Activated CD8-positive, alpha-beta T cell treated with anti-CD3 and anti-CD28 coated beads for 36 hours (primary cell): ENCODE results near the gene GET4. TPM values are rescaled to one million over a fixed set of nuclear protein-coding genes. Genes with fewer than 3 reads are reported as not detected.

Experiments used
- ATAC-seq: fragments of 200-7000 bp; cut with Tn5 transposase; one replicate; pipeline ENCODE4 v1.10.0; 2021; ENCODE audit warnings: mild to moderate bottlenecking, moderate library complexity
- CTCF ChIA-PET: fragments of 350-600 bp; sonication (Branson Sonifier 250); formaldehyde crosslinking; loops from one replicate; lab custom pipeline; 2021; ENCODE audit warnings: antibody characterized with exemption; lab: Charles Lee
- POLR2A ChIA-PET: fragments of 350-600 bp; sonication (Branson Sonifier 250); formaldehyde crosslinking; loops from one replicate; lab custom pipeline; 2021; ENCODE audit warnings: antibody characterized with exemption; lab: Charles Lee
- DNase-seq: peaks from one replicate; pipeline ENCODE4 v3.0.0-alpha.2; 2020
- H3K27ac Mint-ChIP-seq: one replicate; pipeline ENCODE4 v1.8.0; 2021; ENCODE audit warnings: mild to moderate bottlenecking, mixed read lengths
- H3K27me3 Mint-ChIP-seq: one replicate; pipeline ENCODE4 v1.8.0; 2021; ENCODE audit warnings: mixed read lengths
- H3K36me3 Mint-ChIP-seq: one replicate; pipeline ENCODE4 v1.8.0; 2021; ENCODE audit warnings: low read depth, mixed read lengths
- H3K4me1 Mint-ChIP-seq: one replicate; pipeline ENCODE4 v1.8.0; 2021; ENCODE audit warnings: low read depth, mixed read lengths
- H3K4me3 Mint-ChIP-seq: one replicate; pipeline ENCODE4 v1.8.0; 2021; ENCODE audit warnings: mild to moderate bottlenecking, moderate library complexity, mixed read lengths
- H3K9me3 Mint-ChIP-seq: one replicate; pipeline ENCODE4 v1.8.0; 2021; ENCODE audit warnings: mixed read lengths
- intact Hi-C: fragments of 100-400 bp; cut with micrococcal nuclease; formaldehyde crosslinking; loops from one replicate; pipeline ENCODE4 v1.10.0; 2022
- total RNA-seq, 2 experiments: library from RNA; stranded (reverse); gene quantifications; one replicate each; pipeline ENCODE4 v1.2.3, GENCODE V29; 2021
- TF ChIP-seq, protein P1 (sequence below): fragments of 200-600 bp; IDR thresholded peaks from one replicate; pipeline ENCODE4 v1.8.0; 2022; ENCODE audit warnings: antibody characterized with exemption, mild to moderate bottlenecking

Gene GET4
- total RNA-seq, 2 experiments from 2014 or later: 20.6 to 31.9 TPM

DNA sequence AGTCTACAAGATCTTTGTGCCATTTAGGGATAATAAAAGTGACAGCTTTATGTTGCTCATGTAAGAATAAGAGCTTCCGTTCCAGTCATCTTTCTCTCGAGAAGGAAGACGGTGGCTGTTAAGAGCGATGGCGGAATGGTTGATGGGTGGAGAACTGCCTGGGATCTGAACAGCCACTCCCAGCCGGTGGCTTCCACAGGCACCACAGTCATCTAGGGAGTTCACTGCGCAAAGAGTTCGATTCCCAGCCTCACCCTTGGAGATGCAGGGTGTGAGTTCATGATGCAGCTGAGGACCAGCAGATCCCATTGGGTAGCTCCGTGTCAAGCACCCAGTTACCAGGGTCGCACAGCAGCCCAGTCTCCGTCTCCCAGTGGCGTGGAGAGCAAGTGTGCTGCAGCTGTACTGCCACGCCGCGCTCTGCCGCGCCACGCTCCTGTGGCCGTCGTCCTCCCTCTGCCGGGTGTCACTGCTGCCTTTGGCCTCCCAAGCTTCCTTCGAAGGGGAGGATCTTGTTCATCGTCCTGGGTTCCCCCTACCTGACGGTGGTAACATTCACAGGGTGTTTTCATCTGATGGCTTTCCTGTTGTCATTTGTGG, 36.3 kb upstream of the GET4 start:
- peaks cover 27% of the 10 kb centered on the region for H3K36me3 Mint-ChIP-seq

DNA sequence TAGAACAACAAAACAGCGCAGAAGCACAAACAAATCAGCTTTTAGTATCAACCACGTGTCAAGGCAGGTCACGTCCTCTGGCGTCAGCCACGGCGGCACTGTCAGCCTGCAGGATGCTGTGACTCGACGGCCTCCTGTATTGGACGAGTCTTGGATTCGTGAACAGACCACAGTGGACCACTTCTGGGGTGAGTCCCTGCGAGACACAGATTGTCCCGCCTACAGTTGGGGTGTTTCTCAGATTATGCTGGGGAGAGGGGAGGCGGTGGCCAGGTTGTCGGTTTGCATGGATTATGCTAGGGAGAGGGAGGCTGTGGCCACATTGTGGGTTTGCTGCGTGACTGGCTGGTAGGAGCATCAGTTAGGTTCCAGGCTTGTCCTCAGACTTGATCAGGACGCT, 34.4 kb upstream of the GET4 start:
- intact Hi-C loops: no loop called here
- Mint-ChIP-seq H3K9me3 (no peaks in the 10 kb centered on the region), H3K27ac (no peak overlapping the region), H3K4me1 (no peaks in the 10 kb centered on the region), H3K36me3 (peaks cover 33% of the 10 kb centered on the region), H3K27me3 (no peaks in the 10 kb centered on the region), H3K4me3 (no peak overlapping the region)
- DNase-seq (no peak), ATAC-seq (no peak)
- CTCF ChIA-PET: interaction anchor here (1.8 kb wide), 1 partner anchor 31 kb away, joined by 4 read pairs; no protein-coding TSS in a partner anchor
- POLR2A ChIA-PET: interaction anchor here (1.5 kb wide), 1 partner anchor 115 kb away, joined by 3 read pairs; the partner anchor contains the start of genes DNAAF5 and PRKAR1B
- TF ChIP-seq, protein P1, sequence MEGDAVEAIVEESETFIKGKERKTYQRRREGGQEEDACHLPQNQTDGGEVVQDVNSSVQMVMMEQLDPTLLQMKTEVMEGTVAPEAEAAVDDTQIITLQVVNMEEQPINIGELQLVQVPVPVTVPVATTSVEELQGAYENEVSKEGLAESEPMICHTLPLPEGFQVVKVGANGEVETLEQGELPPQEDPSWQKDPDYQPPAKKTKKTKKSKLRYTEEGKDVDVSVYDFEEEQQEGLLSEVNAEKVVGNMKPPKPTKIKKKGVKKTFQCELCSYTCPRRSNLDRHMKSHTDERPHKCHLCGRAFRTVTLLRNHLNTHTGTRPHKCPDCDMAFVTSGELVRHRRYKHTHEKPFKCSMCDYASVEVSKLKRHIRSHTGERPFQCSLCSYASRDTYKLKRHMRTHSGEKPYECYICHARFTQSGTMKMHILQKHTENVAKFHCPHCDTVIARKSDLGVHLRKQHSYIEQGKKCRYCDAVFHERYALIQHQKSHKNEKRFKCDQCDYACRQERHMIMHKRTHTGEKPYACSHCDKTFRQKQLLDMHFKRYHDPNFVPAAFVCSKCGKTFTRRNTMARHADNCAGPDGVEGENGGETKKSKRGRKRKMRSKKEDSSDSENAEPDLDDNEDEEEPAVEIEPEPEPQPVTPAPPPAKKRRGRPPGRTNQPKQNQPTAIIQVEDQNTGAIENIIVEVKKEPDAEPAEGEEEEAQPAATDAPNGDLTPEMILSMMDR: no peak

More for the DNA sequence above, 36.3 kb upstream of the GET4 start:
- ATAC-seq (no peak), DNase-seq (no peak)
- intact Hi-C loops: no loop called here
- POLR2A ChIA-PET: interaction anchor here (0.8 kb wide), 1 partner anchor 9 kb away, joined by 3 read pairs; no protein-coding TSS in a partner anchor
- H3K4me3 Mint-ChIP-seq: no peak overlapping the region
- H3K27me3 Mint-ChIP-seq: no peaks in the 10 kb centered on the region
- H3K9me3 Mint-ChIP-seq: no peaks in the 10 kb centered on the region
- TF ChIP-seq, protein P1: no peak
- no peak overlapping the region for H3K27ac Mint-ChIP-seq
- H3K4me1 Mint-ChIP-seq: peaks cover 14% of the 10 kb centered on the region
- CTCF ChIA-PET: no interaction called here

DNA sequence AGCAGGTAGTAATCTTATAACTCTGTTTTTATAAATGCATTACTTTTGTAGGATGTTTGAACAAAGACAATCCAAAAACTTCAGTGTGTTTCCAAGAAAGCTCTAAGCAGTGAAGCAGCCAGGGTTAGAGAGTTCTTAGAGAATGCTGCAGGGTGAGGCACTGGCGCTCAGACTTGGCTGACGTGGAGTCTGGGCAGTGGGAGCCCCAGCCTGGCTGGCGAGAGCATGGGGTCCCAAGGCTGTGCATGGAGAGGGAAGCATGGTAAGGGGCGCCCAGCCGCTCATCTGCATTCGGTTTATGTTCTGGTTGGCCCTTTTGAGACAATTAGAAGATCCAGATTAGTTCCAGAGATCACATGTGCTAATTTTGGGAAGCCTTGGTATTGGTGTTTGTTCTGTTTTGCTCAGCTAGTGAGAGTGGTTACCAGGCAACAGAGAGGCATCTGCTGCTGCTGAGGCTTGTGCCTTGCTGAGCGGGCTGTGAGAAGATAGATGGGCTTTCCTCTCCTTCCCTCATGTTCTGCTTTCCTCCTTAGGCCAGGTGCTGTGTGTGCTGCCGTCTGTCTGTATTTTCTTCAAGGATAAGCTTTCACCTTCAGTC, 33.8 kb upstream of the GET4 start:
- H3K36me3 Mint-ChIP-seq: peaks cover 33% of the 10 kb centered on the region
- no peaks in the 10 kb centered on the region for H3K27me3 Mint-ChIP-seq
- no peak overlapping the region for H3K4me3 Mint-ChIP-seq
- intact Hi-C loops: no loop called here
- no peak overlapping the region for H3K27ac Mint-ChIP-seq
- CTCF ChIA-PET: interaction anchor here (1.8 kb wide), 1 partner anchor 31 kb away, joined by 4 read pairs; no protein-coding TSS in a partner anchor
- H3K9me3 Mint-ChIP-seq: no peaks in the 10 kb centered on the region
- POLR2A ChIA-PET: interaction anchor here (1.5 kb wide), 1 partner anchor 116 kb away, joined by 3 read pairs; the partner anchor contains the start of genes DNAAF5 and PRKAR1B
- ATAC-seq (no peak), DNase-seq (no peak)
- TF ChIP-seq, protein P1: no peak
- H3K4me1 Mint-ChIP-seq: no peaks in the 10 kb centered on the region

DNA sequence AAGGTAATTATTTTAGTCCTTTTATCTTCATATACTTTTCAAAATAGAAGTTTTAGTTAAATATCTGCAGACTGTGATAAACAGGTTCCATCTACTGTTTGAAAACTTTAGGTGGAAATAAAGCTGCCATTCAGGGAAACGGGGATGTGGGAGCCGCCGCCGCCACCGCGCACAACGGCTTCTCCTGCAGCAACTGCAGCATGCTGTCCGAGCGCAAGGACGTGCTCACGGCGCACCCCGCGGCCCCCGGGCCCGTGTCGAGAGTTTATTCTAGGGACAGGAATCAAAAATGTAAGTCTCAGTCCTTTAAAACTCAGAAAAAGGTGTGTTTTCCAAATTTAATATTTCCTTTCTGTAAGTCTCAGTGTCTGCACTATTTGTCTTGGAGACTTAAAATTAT, 33.1 kb upstream of the GET4 start:
- ChIA-PET CTCF (interaction anchor here (1.8 kb wide), 1 partner anchor 30 kb away, joined by 4 read pairs; no protein-coding TSS in a partner anchor), POLR2A (interaction anchor here (1.5 kb wide), 1 partner anchor 116 kb away, joined by 3 read pairs; the partner anchor contains the start of genes DNAAF5 and PRKAR1B)

More for the DNA sequence above, 33.1 kb upstream of the GET4 start:
- Mint-ChIP-seq H3K27ac (no peak overlapping the region), H3K4me1 (no peaks in the 10 kb centered on the region), H3K4me3 (no peak overlapping the region), H3K27me3 (no peaks in the 10 kb centered on the region), H3K36me3 (peaks cover 34% of the 10 kb centered on the region), H3K9me3 (no peaks in the 10 kb centered on the region)
- intact Hi-C loops: no loop called here
- ATAC-seq: no peak
- no peak for DNase-seq
- TF ChIP-seq, protein P1: no peak
